HG03558 (cell line): ENCODE results near the gene IL19.

Experiments
- ATAC-seq: cut with Tn5 transposase; IDR thresholded peaks from one replicate; pipeline ENCODE4 v1.9.1; 2021; ENCODE audit warnings: moderate number of reproducible peaks; ENCODE audit not compliant: unreplicated experiment; ENCODE audit errors: extremely low read depth

IL19 gene

GRCh38 chr1:206797534-206798383 lies 27.2 kb downstream of the IL19 start:
- no peak for ATAC-seq

- no peak for ATAC-seq
Measured at GRCh38 chr1:206798384-206798996, 27.9 kb downstream of the IL19 start.

- ATAC-seq: no peak
Measured at GRCh38 chr1:206799311-206799710, 28.7 kb downstream of the IL19 start.

GRCh38 chr1:206800411-206800810 lies 29.8 kb downstream of the IL19 start:
- ATAC-seq: no peak

GRCh38 chr1:206800891-206801290 lies 30.3 kb downstream of the IL19 start:
- no peak for ATAC-seq

- ATAC-seq: no peak
Measured at GRCh38 chr1:206801467-206801866, 30.9 kb downstream of the IL19 start.

- no peak for ATAC-seq
Measured at GRCh38 chr1:206802401-206802800, 31.8 kb downstream of the IL19 start.

- ATAC-seq: peak; percentile 94
Measured at GRCh38 chr1:206803221-206803730, 32.7 kb downstream of the IL19 start.

GRCh38 chr1:206804156-206804737 lies 33.7 kb downstream of the IL19 start:
- ATAC-seq: no peak

GRCh38 chr1:206805357-206805756 lies 34.8 kb downstream of the IL19 start:
- no peak for ATAC-seq

GRCh38 chr1:206808615-206809014 lies 38.0 kb downstream of the IL19 start:
- no peak for ATAC-seq

- ATAC-seq: no peak
Measured at GRCh38 chr1:206809504-206810084, 39.0 kb downstream of the IL19 start.

- ATAC-seq: no peak
Measured at GRCh38 chr1:206812471-206812870, 41.9 kb downstream of the IL19 start.

- no peak for ATAC-seq
Measured at GRCh38 chr1:206814716-206815341, 44.3 kb downstream of the IL19 start.

GRCh38 chr1:206816390-206817287 lies 46.1 kb downstream of the IL19 start:
- ATAC-seq: no peak

GRCh38 chr1:206821493-206821892 lies 50.9 kb downstream of the IL19 start:
- ATAC-seq: no peak

- ATAC-seq: no peak
Measured at GRCh38 chr1:206823727-206824126, 53.2 kb downstream of the IL19 start.

- no peak for ATAC-seq
Measured at GRCh38 chr1:206824331-206824730, 53.8 kb downstream of the IL19 start.

GRCh38 chr1:206826394-206826793 lies 55.8 kb downstream of the IL19 start:
- no peak for ATAC-seq
